ENCODE data around the gene ZDHHC13.

The ZDHHC13 gene

GRCh38 chr11:19194620-19195308, 77.8 kb downstream of the ZDHHC13 start:
- no peak for TF ChIP-seq CTCF (IDR thresholded peaks at IDR 0.05; ENCODE audit: low read depth, low read length, missing control alignments)
- in situ Hi-C loops (cut with HindIII; ENCODE audit: low pct_ligation_motif_present, low sequenced_read_pairs): no loop called here

GRCh38 chr11:19196432-19196831, 79.5 kb downstream of the ZDHHC13 start:
- no peak for TF ChIP-seq CTCF (IDR thresholded peaks at IDR 0.05; ENCODE audit: low read depth, low read length, missing control alignments)

More at GRCh38 chr11:19194620-19195308, 77.8 kb downstream of the ZDHHC13 start:
- Histone ChIP-seq H3K36me3 (replicated peaks) (no peaks in the 10 kb centered on the region), H3K27ac (no peak overlapping the region), H3K27me3 (replicated peaks) (no peaks in the 10 kb centered on the region), H3K4me3 (ENCODE audit: low read depth, low read length) (no peak overlapping the region)
- DNase-seq: no peak

DNA sequence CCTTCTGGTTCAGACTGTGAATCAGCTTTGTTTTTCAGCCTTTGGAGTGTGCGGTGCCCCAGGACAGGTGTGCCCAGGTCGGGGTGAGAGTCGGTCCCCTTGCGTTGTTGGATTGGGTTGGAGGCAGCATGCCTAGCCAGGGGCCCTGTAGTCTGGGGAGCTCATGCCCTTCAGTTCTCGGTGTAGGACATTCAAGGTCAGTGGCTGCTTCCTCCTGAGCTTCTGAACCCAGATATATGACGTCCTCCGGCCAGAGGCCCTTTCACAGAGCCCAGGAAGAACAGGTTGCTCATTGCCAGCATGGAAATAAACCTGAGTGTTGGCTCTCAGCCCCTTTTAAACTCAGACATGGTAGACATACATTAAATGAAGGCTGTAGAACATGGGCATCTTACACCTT, 82.1 kb downstream of the ZDHHC13 start:
- H3K4me3 ChIP-seq (ENCODE audit: low read depth, low read length): no peak overlapping the region
- H3K27me3 ChIP-seq (replicated peaks): no peaks in the 10 kb centered on the region
- in situ Hi-C loops (cut with HindIII; ENCODE audit: low pct_ligation_motif_present, low sequenced_read_pairs): no loop called here
- TF ChIP-seq CTCF (IDR thresholded peaks at IDR 0.05; ENCODE audit: low read depth, low read length, missing control alignments): no peak
- no peak overlapping the region for H3K27ac ChIP-seq
- DNase-seq: no peak
- no peaks in the 10 kb centered on the region for H3K36me3 ChIP-seq (replicated peaks)

More at GRCh38 chr11:19196432-19196831, 79.5 kb downstream of the ZDHHC13 start:
- Histone ChIP-seq H3K27ac (no peak overlapping the region), H3K36me3 (replicated peaks) (no peaks in the 10 kb centered on the region), H3K27me3 (replicated peaks) (no peaks in the 10 kb centered on the region), H3K4me3 (ENCODE audit: low read depth, low read length) (no peak overlapping the region)
- DNase-seq: no peak
- in situ Hi-C loops (cut with HindIII; ENCODE audit: low pct_ligation_motif_present, low sequenced_read_pairs): no loop called here

DNA sequence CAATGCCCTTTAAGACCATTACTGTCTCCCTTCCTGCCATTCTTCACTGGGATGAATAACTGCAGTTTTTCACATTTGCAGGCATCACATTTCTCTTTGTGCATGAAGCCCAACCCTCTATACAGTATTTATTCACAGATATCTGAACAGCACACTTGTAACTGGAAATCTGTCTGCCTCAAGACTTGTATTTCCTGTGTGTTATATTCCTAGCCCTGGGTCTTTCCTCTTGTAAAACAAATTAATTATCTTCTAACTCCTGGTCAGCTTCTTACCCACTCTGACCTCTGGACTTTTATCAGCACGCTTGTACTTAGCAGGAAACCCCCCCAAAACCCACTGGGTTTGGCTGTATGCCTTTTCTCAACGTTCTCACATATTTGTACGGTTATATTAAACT, 82.8 kb downstream of the ZDHHC13 start:
- no peaks in the 10 kb centered on the region for H3K36me3 ChIP-seq (replicated peaks)
- no peak for DNase-seq
- no peak overlapping the region for H3K4me3 ChIP-seq (ENCODE audit: low read depth, low read length)
- H3K27ac ChIP-seq: no peak overlapping the region
- in situ Hi-C loops (cut with HindIII; ENCODE audit: low pct_ligation_motif_present, low sequenced_read_pairs): no loop called here
- TF ChIP-seq CTCF (IDR thresholded peaks at IDR 0.05; ENCODE audit: low read depth, low read length, missing control alignments): no peak
- H3K27me3 ChIP-seq (replicated peaks): no peaks in the 10 kb centered on the region

DNA sequence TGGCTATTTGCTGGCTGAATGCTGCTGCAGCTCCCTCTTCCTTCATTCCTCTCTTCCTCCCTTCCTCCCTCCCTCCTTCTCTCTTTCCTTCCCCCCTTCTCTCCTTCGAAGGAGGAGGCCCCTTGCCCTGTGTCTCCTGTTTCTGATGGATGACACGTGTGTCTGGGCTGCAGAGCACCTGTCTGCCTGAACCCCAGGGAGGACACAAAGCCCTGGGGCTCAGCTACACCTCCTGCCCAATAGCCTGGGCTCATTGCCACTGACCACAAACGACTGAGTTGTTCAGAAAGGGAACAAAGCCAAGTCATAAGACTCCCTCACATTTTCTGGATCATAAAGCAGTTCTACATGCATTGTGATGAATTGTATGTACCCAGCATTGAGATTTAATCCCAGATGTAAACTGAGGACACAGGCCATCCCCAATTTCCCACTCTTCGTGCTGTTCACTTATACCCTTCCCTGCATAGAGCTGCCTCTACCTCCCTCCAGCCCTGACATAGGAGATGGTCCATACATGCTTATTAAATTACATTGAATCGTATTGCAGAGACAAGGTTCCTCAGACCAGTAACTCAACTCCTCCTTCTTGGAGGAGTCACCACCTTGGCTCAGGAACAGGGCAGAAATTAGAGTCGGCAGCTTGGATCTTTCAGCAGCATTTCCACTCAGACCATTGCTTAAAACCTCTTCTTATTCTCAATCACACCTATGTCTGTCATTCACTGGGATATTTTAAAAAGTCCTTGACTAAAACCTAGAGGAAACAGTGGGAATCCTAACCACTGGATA, 83.6 kb downstream of the ZDHHC13 start:
- Histone ChIP-seq H3K27ac (no peak overlapping the region), H3K27me3 (replicated peaks) (no peaks in the 10 kb centered on the region), H3K4me3 (ENCODE audit: low read depth, low read length) (no peak overlapping the region), H3K36me3 (replicated peaks) (no peaks in the 10 kb centered on the region)
- no peak for DNase-seq
- no peak for TF ChIP-seq CTCF (IDR thresholded peaks at IDR 0.05; ENCODE audit: low read depth, low read length, missing control alignments)
- in situ Hi-C loops (cut with HindIII; ENCODE audit: low pct_ligation_motif_present, low sequenced_read_pairs): no loop called here
